HL-60 (cell line): ENCODE data around the gene C1orf105.

Experiments
- CTCF ChIP-seq: IDR thresholded peaks from one replicate; pipeline ENCODE4 v1.5.1; 2011; ENCODE audit warnings: low read length, control low read depth, inconsistent platforms; ENCODE audit not compliant: insufficient read depth
- GABPA ChIP-seq: IDR thresholded peaks from 2 replicates; pipeline ENCODE4 v1.6.1; 2012; ENCODE audit warnings: low read depth

- no peak for TF ChIP-seq GABPA
- TF ChIP-seq CTCF: no peak
Measured at GRCh38 chr1:172388490-172388889, 32.0 kb upstream of the C1orf105 start.
